Stimulated activated CD4-positive, alpha-beta T cell treated with anti-CD3 and anti-CD28 coated beads, Interleukin-2, amount 100 ng/mL, for 48 hours (primary cell): Measurements from ENCODE around the gene GNAZ.
"Not testable (repeated sequence)": the region's sequence is repeated elsewhere in the genome, so short reads cannot be mapped to it uniquely, and the experiment has no call there.

ENCODE experiments used
- DNase-seq, 2 donors: peaks; one replicate each; pipeline ENCODE4 v3.0.0-alpha.2; 2020

Gene GNAZ

GRCh38 chr22:23045461-23045860 is 24.9 kb upstream of the GNAZ start:
- no peak for DNase-seq

GRCh38 chr22:23047265-23047664 is 23.1 kb upstream of the GNAZ start:
- no peak for DNase-seq

GRCh38 chr22:23047742-23048141 is 22.6 kb upstream of the GNAZ start:
- no peak for DNase-seq

- DNase-seq = not testable (repeated sequence)
Measured at GRCh38 chr22:23050546-23050945, 19.8 kb upstream of the GNAZ start.

- DNase-seq = no peak
Measured at GRCh38 chr22:23053051-23053707, 17.1 kb upstream of the GNAZ start.

GRCh38 chr22:23053912-23054530 is 16.3 kb upstream of the GNAZ start:
- no peak for DNase-seq

- no peak for DNase-seq
Measured at GRCh38 chr22:23054531-23055257, 15.6 kb upstream of the GNAZ start.

- DNase-seq = no peak
Measured at GRCh38 chr22:23055449-23056179, 14.7 kb upstream of the GNAZ start.

- DNase-seq = no peak
Measured at GRCh38 chr22:23057331-23057730, 13.0 kb upstream of the GNAZ start.

- no peak for DNase-seq
Measured at GRCh38 chr22:23058063-23058462, 12.3 kb upstream of the GNAZ start.

- no peak for DNase-seq
Measured at GRCh38 chr22:23058481-23059283, 11.6 kb upstream of the GNAZ start.

GRCh38 chr22:23059284-23059948 is 10.9 kb upstream of the GNAZ start:
- no peak for DNase-seq

- DNase-seq = no peak
Measured at GRCh38 chr22:23060612-23061400, 9.5 kb upstream of the GNAZ start.

GRCh38 chr22:23061471-23062280 is 8.6 kb upstream of the GNAZ start:
- no peak for DNase-seq

GRCh38 chr22:23062616-23063538 is 7.4 kb upstream of the GNAZ start:
- no peak for DNase-seq

GRCh38 chr22:23063539-23064380 is 6.6 kb upstream of the GNAZ start:
- no peak for DNase-seq

- no peak for DNase-seq
Measured at GRCh38 chr22:23064381-23065068, 5.8 kb upstream of the GNAZ start.

GRCh38 chr22:23065069-23065451 is 5.3 kb upstream of the GNAZ start:
- no peak for DNase-seq
